Measurements from ENCODE around the gene ADARB2.
A peak's percentile ranks its signal among the peaks of the same experiment; 100 is the strongest.

Gene ADARB2

GRCh38 chr10:1188558-1189135, 548.7 kb downstream of the ADARB2 start:
- DNase-seq (ENCODE audit: low read depth) = peak; percentile 11

GRCh38 chr10:1187855-1188557, 549.3 kb downstream of the ADARB2 start:
- DNase-seq (ENCODE audit: low read depth) = no peak

- no peak for DNase-seq (ENCODE audit: low read depth)
Observed at GRCh38 chr10:1187151-1187854, 550.0 kb downstream of the ADARB2 start.

- no peak for DNase-seq (ENCODE audit: low read depth)
Observed at GRCh38 chr10:1186683-1186990, 550.7 kb downstream of the ADARB2 start.

GRCh38 chr10:1185911-1186682, 551.2 kb downstream of the ADARB2 start:
- no peak for DNase-seq (ENCODE audit: low read depth)

GRCh38 chr10:1184541-1185430, 552.5 kb downstream of the ADARB2 start:
- no peak for DNase-seq (ENCODE audit: low read depth)

GRCh38 chr10:1183701-1184100, 553.6 kb downstream of the ADARB2 start:
- no peak for DNase-seq (ENCODE audit: low read depth)

GRCh38 chr10:1183033-1183396, 554.3 kb downstream of the ADARB2 start:
- DNase-seq (ENCODE audit: low read depth) = no peak

GRCh38 chr10:1182280-1183032, 554.9 kb downstream of the ADARB2 start:
- no peak for DNase-seq (ENCODE audit: low read depth)

- no peak for DNase-seq (ENCODE audit: low read depth)
Observed at GRCh38 chr10:1180836-1181235, 556.5 kb downstream of the ADARB2 start.

GRCh38 chr10:1180071-1180730, 557.1 kb downstream of the ADARB2 start:
- DNase-seq (ENCODE audit: low read depth) = no peak

- DNase-seq (ENCODE audit: low read depth) = no peak
Observed at GRCh38 chr10:1179346-1180070, 557.8 kb downstream of the ADARB2 start.

GRCh38 chr10:1178506-1178905, 558.8 kb downstream of the ADARB2 start:
- DNase-seq (ENCODE audit: low read depth) = no peak

GRCh38 chr10:1177936-1178335, 559.4 kb downstream of the ADARB2 start:
- no peak for DNase-seq (ENCODE audit: low read depth)

GRCh38 chr10:1175956-1176565, 561.3 kb downstream of the ADARB2 start:
- DNase-seq (ENCODE audit: low read depth) = no peak

- no peak for DNase-seq (ENCODE audit: low read depth)
Observed at GRCh38 chr10:1174022-1174421, 563.3 kb downstream of the ADARB2 start.

GRCh38 chr10:1173091-1173490, 564.2 kb downstream of the ADARB2 start:
- DNase-seq (ENCODE audit: low read depth) = no peak

- no peak for DNase-seq (ENCODE audit: low read depth)
Observed at GRCh38 chr10:1172256-1172984, 564.9 kb downstream of the ADARB2 start.

- no peak for DNase-seq (ENCODE audit: low read depth)
Observed at GRCh38 chr10:1171586-1171985, 565.7 kb downstream of the ADARB2 start.
